NB4 (cell line): Measurements from ENCODE around the gene VAV2.
"Not testable (repeated sequence)": the region's sequence is repeated elsewhere in the genome, so short reads cannot be mapped to it uniquely, and the experiment has no call there.

Experiments
- DNase-seq: peaks from one replicate; pipeline ENCODE4 v3.0.0; 2010; ENCODE audit warnings: low read depth
- H3K4me3 ChIP-seq: one replicate; pipeline ENCODE4 v1.5.1; 2011; ENCODE audit warnings: mild to moderate bottlenecking, low read depth, low read length, moderate library complexity
- MYC ChIP-seq: IDR thresholded peaks from 2 replicates; pipeline ENCODE4 v1.6.1; 2011; ENCODE audit warnings: low read depth, low read length
- POLR2A ChIP-seq: IDR thresholded peaks from 2 replicates; pipeline ENCODE4 v1.6.1; 2011; ENCODE audit warnings: mild to moderate bottlenecking; ENCODE audit not compliant: insufficient read length; ENCODE audit errors: extremely low read depth
- TF ChIP-seq, protein P1 (sequence below): IDR thresholded peaks from one replicate; pipeline ENCODE4 v1.5.1; 2012; ENCODE audit warnings: low read depth, low read length
- TF ChIP-seq, protein P2 (sequence below): IDR thresholded peaks from 2 replicates; pipeline ENCODE4 v1.6.1; 2011; ENCODE audit warnings: low read depth, low read length

The VAV2 gene

DNA sequence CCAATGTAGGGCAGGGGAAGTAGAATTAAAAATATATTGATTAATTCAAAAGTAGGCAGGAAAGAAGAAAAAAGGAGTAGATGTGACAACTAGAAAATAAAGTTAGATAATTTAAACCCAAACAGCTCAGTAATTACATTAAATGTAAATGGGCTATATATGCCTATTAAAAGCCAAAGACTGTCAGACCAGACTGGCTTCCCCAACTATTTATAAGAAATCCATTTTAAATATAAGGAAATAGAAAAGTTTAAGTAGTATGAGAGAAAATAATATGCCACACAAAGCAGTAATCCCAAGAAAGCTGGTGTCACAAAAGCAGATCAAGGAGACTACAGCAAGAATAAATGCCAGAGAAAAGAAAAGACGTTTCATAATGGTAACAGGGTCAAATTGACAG, 225.1 kb downstream of the VAV2 start:
- H3K4me3 ChIP-seq: no peak overlapping the region
- DNase-seq: no peak
- TF ChIP-seq, protein P1, sequence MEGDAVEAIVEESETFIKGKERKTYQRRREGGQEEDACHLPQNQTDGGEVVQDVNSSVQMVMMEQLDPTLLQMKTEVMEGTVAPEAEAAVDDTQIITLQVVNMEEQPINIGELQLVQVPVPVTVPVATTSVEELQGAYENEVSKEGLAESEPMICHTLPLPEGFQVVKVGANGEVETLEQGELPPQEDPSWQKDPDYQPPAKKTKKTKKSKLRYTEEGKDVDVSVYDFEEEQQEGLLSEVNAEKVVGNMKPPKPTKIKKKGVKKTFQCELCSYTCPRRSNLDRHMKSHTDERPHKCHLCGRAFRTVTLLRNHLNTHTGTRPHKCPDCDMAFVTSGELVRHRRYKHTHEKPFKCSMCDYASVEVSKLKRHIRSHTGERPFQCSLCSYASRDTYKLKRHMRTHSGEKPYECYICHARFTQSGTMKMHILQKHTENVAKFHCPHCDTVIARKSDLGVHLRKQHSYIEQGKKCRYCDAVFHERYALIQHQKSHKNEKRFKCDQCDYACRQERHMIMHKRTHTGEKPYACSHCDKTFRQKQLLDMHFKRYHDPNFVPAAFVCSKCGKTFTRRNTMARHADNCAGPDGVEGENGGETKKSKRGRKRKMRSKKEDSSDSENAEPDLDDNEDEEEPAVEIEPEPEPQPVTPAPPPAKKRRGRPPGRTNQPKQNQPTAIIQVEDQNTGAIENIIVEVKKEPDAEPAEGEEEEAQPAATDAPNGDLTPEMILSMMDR: no peak
- TF ChIP-seq, protein P2, sequence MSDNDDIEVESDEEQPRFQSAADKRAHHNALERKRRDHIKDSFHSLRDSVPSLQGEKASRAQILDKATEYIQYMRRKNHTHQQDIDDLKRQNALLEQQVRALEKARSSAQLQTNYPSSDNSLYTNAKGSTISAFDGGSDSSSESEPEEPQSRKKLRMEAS: no peak
- no peak for TF ChIP-seq POLR2A

DNA sequence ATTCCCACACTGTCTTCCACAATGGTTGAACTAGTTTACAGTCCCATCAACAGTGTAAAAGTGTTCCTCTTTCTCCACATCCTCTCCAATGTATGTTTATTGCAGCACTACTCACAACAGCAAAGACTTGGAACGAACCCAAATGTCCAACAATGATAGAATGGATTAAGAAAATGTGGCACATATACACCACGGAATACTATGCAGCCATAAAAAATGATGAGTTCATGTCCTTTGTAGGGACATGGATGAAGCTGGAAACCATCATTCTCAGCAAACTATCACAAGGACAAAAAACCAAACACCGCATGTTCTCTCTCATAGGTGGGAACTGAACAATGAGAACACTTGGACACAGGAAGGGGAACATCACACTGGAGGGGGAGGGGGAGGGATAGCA, 225.9 kb downstream of the VAV2 start:
- H3K4me3 ChIP-seq, DNase-seq: not testable (repeated sequence)

DNA sequence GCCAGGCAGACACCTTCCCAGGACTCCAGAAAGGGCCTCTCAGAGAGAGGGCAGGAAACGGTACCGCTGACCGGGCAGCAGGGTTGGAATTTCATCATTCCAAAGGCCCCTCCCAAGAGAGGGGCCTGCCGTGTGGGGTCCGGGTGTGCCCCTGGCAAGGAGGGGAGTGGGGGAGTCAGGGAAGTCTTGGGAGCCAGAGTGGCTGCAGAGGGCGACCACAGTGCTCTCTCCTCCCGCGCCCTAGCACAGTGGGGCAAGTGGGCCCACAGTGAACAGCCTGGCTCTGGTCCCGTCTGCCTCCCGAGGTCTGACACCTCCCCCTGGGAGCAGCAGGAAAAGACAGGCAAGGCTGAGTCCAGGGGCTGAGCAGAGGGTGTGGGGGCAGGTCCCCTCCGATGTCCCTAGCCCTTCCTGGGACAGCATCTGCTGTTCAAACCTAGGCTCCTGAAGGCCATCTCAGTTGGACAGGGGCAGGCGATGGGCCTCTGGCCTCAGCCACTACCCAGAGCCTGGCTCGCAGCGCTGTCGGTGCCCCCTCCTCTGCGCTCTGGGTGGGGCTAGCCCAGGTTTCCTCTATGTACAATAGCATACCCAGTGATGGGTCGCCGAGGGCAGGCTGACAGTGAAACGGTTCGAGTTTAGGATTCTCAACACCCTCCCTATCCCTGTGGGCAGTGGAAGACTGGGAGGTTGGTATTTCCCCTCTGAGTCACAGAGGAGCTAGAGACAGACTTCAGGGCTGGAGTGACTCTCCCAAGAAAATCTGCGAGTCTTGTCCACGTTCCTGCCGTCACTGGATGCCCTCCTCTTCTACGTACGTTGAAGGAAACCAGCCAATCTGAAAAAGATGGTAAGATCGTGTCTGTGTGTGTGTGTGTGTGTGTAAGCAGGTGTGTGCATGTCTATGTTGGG, 228.6 kb downstream of the VAV2 start:
- TF ChIP-seq MYC (no peak), POLR2A (no peak)
- TF ChIP-seq, protein P1: no peak
- TF ChIP-seq, protein P2: no peak
- no peak overlapping the region for H3K4me3 ChIP-seq
- DNase-seq: no peak

DNA sequence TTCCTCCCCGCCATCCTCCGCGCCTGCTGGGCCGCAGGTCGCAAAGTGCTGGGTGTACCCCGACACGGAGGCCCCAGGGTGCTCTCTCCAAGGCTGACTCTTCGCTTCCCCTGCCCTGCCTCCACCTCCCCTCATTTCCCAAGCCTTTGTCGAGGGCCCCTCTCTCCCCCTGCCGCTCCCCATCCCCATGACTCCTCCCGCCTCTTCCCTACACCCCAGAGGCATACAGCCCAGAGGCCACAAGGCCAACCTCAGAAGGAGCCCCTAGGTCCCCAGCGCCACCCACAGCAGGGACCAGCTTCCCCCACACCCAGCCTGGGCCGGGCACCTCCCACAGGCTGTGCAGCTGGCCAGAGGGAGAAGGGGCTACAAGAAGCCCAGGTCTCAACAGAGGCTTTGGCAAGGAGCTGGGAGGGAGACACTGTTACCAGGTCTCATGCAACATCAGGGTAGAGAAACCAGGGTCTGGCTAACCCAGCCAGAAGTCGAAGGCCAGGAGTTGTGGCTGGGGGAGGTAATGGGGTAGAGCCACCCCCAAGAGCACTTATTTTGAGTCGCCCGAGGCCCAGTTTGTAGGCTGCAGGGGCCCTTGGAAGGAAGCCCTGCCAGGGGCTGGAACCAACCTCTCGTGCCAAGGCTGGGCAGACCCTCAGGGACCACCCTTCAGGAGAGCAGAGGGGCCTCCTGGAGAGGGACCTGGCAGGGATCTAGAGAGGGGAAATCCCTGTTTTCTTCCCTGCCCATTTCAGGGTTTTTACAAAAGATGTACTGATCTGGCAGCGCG, 229.4 kb downstream of the VAV2 start:
- DNase-seq: no peak
- TF ChIP-seq MYC: no peak
- TF ChIP-seq, protein P1: no peak
- no peak for TF ChIP-seq POLR2A
- TF ChIP-seq, protein P2: no peak
- H3K4me3 ChIP-seq: no peak overlapping the region

DNA sequence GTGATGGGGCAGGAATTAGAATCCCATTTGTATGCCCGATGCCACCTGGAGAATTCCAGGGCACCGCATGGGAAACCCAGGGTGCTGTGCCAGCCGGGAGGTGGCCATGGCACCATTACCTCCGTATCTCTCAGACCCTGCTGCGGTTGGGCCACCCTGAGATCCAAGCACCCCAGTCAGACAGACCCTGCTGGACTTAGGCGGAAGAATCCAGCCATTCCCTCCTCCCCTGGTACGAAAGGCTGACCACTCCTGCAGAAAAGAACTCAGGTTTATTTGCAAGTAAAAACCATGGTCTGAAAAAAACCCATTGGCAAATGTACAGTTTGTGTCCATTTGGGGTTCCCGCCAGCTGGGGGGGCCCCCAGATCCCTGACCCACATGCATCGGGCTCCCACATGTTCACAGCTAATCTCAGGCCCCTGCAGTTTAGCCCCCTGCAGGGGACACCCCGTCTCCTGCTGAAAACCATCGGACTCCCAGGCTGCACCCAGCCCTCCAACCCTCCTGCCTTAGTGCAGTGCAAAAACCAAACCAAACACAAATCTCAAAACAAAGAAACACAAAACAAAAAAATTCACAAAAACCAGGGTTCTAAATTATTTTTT, 230.4 kb downstream of the VAV2 start:
- no peak overlapping the region for H3K4me3 ChIP-seq
- TF ChIP-seq POLR2A (no peak), MYC (no peak)
- TF ChIP-seq, protein P1: no peak
- TF ChIP-seq, protein P2: no peak
- no peak for DNase-seq

DNA sequence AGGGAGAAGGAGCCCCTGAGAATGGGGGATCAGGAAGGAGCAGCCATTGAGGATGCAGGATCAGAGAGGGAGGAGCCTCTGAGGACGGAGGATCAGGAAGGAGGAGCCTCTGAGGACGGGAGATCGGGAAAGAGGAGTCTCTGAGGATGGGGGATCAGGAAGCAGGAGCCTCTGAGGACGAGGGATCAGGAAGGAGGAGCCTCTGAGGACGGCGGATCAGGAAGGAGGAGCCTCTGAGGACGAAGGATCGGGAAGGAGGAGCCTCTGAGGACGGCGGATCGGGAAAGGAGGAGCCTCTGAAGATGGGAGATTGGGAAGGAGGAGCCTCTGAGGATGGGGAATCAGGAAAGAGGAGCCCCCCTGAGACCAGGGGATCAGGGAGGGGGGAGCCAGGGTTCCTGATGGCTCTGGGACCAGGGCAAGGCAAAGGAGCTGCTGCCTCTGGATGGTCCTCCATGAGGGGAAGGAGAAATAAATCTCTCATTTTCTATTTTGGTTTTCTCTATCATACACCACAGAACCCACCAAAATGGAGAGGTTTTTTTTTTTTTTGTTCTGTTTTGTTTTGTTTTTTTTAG, 231.3 kb downstream of the VAV2 start:
- DNase-seq: no peak
- TF ChIP-seq, protein P1: no peak
- H3K4me3 ChIP-seq: no peak overlapping the region
